CD14-positive monocyte (primary cell): Measurements from ENCODE around the gene AQP12B. TPM values are rescaled to one million over a fixed set of nuclear protein-coding genes. Genes with fewer than 3 reads are reported as not detected.

Experiments
- DNase-seq, 3 donors: peaks; one replicate each; pipeline ENCODE4 v3.0.0-alpha.2; 2011 to 2022
- H2AFZ ChIP-seq: 2 replicates; pipeline ENCODE4 v1.6.0; 2012; ENCODE audit warnings: mild to moderate bottlenecking, low read depth, low read length, inconsistent platforms; ENCODE audit not compliant: insufficient read depth, poor library complexity, severe bottlenecking
- H3K27ac ChIP-seq, 2 donors: 1 replicate in 1 of 2; 2 replicates in 1 of 2; pipeline ENCODE4 v1.5.1; 2012 to 2013; ENCODE audit warnings: low read length in 2 of 2, control low read depth in 1 of 2, inconsistent platforms in 1 of 2, low read depth in 1 of 2, mild to moderate bottlenecking in 1 of 2
- H3K27me3 ChIP-seq, 2 donors: one replicate each; pipeline versions ENCODE4 v1.6.0 to v1.6.1; 2011 to 2013; ENCODE audit warnings: low read length in 2 of 2; ENCODE audit not compliant: control insufficient read depth in 2 of 2, insufficient read depth in 2 of 2
- H3K36me3 ChIP-seq, 2 donors: replicated peaks in 1 of 2; 1 replicate in 1 of 2; 2 replicates in 1 of 2; pipeline versions ENCODE4 v1.5.1 to v1.6.1; 2012 to 2013; ENCODE audit warnings: low read length in 2 of 2, control low read depth in 1 of 2, inconsistent platforms in 1 of 2, mild to moderate bottlenecking in 1 of 2; ENCODE audit not compliant: insufficient read depth in 2 of 2, control insufficient read depth in 1 of 2
- H3K4me1 ChIP-seq, 2 donors: 1 replicate in 1 of 2; 2 replicates in 1 of 2; pipeline versions ENCODE4 v1.5.1 to v1.6.1; 2012 to 2013; ENCODE audit warnings: low read length in 2 of 2, control low read depth in 1 of 2, inconsistent platforms in 1 of 2, mild to moderate bottlenecking in 1 of 2, moderate library complexity in 1 of 2; ENCODE audit not compliant: insufficient read depth in 2 of 2, control insufficient read depth in 1 of 2
- H3K4me2 ChIP-seq: replicated peaks from 2 replicates; pipeline ENCODE3; 2012; ENCODE audit warnings: low read length, moderate library complexity, mild to moderate bottlenecking; ENCODE audit not compliant: poor library complexity, severe bottlenecking; ENCODE audit errors: extremely low read depth
- H3K4me3 ChIP-seq, 3 experiments: fragments of 200-600 bp in 1 of 3; sonication (generic) in 1 of 3; replicated peaks in 1 of 3; 1 replicate in 2 of 3; 2 replicates in 1 of 3; pipeline ENCODE4 v1.5.1; 2011 to 2013; ENCODE audit warnings: low read length in 3 of 3, mild to moderate bottlenecking in 3 of 3, control low read depth in 2 of 3, low read depth in 2 of 3, inconsistent platforms in 1 of 3, moderate library complexity in 1 of 3
- H3K79me2 ChIP-seq: 2 replicates; pipeline ENCODE4 v1.6.0; 2012; ENCODE audit warnings: mild to moderate bottlenecking, control low read depth, inconsistent platforms, low read length, moderate library complexity; ENCODE audit not compliant: insufficient read depth
- H3K9ac ChIP-seq: 2 replicates; pipeline ENCODE4 v1.6.0; 2017; ENCODE audit warnings: low read length, mild to moderate bottlenecking; ENCODE audit not compliant: insufficient read depth, poor library complexity, severe bottlenecking
- H3K9me3 ChIP-seq, 2 donors: replicated peaks in 1 of 2; 1 replicate in 1 of 2; 2 replicates in 1 of 2; pipeline versions ENCODE4 v1.5.1 to v1.6.1; 2012 to 2013; ENCODE audit warnings: low read length in 2 of 2, control low read depth in 1 of 2; ENCODE audit not compliant: control insufficient read depth in 1 of 2, insufficient read depth in 1 of 2
- H4K20me1 ChIP-seq: 2 replicates; pipeline ENCODE4 v1.6.0; 2012; ENCODE audit warnings: mild to moderate bottlenecking, low read length, control low read depth, moderate library complexity; ENCODE audit not compliant: insufficient read depth
- H3K27ac Mint-ChIP-seq, 7 donors: one replicate each; pipeline ENCODE4 v1.8.0; 2020; ENCODE audit warnings: mild to moderate bottlenecking in 7 of 7, mixed read lengths in 7 of 7, moderate library complexity in 6 of 7, inconsistent platforms in 2 of 7
- H3K27me3 Mint-ChIP-seq, 3 donors: one replicate each; pipeline ENCODE4 v1.8.0; 2021 to 2022; ENCODE audit warnings: low read depth in 3 of 3, mild to moderate bottlenecking in 3 of 3, mixed read lengths in 3 of 3, moderate library complexity in 3 of 3, inconsistent platforms in 1 of 3
- H3K36me3 Mint-ChIP-seq, 2 donors: one replicate each; pipeline ENCODE4 v1.8.0; 2020; ENCODE audit warnings: mixed read lengths in 2 of 2, inconsistent platforms in 1 of 2, mild to moderate bottlenecking in 1 of 2
- H3K4me1 Mint-ChIP-seq: one replicate; pipeline ENCODE4 v1.8.0; 2020; ENCODE audit warnings: mild to moderate bottlenecking, mixed read lengths
- H3K4me3 Mint-ChIP-seq, 2 donors: one replicate each; pipeline ENCODE4 v1.8.0; 2020; ENCODE audit warnings: mild to moderate bottlenecking in 2 of 2, mixed read lengths in 2 of 2, moderate library complexity in 1 of 2
- H3K9me3 Mint-ChIP-seq, 7 donors: one replicate each; pipeline ENCODE4 v1.8.0; 2020 to 2022; ENCODE audit warnings: mixed read lengths in 7 of 7, mild to moderate bottlenecking in 6 of 7, moderate library complexity in 6 of 7, inconsistent platforms in 2 of 7
- CTCF ChIP-seq: fragments of 200-600 bp; IDR thresholded peaks from one replicate; pipeline ENCODE4 v1.8.0; 2022; ENCODE audit warnings: antibody characterized with exemption, mild to moderate bottlenecking
- WGBS: methylation state at CpG from one replicate; pipeline ENCODE4 v1.1.5; 2013; ENCODE audit warnings: missing lambda C conversion rate; ENCODE audit not compliant: insufficient coverage; 5-methylcytosine and 5-hydroxymethylcytosine counted together
- intact Hi-C, 2 donors: fragments of 100-400 bp; cut with micrococcal nuclease; formaldehyde crosslinking; loops; one replicate each; pipeline versions ENCODE4 v1.15.0 to v1.15.1; 2023
- polyA plus RNA-seq, 3 donors: library from polyadenylated mRNA; depleted of rRNA in 1 of 3; unstranded in 2 of 3; stranded (reverse) in 1 of 3; fragments of 300-500 nt in 2 of 3; fragments of >200 nt in 1 of 3; fragmentation: Illumina TruSeq in 2 of 3; gene quantifications; 1 replicate in 2 of 3; 2 replicates in 1 of 3; pipeline ENCODE4 v1.2.3, GENCODE V29; 2012 to 2021

Gene AQP12B
- polyA plus RNA-seq, 3 donors: not detected

GRCh38 chr2:240722376-240722775 is 39.7 kb upstream of the AQP12B start:
- no peaks in the 10 kb centered on the region for H3K36me3 Mint-ChIP-seq
- H3K9me3 Mint-ChIP-seq: peaks cover 0 to 2% (median 0%) of the 10 kb centered on the region in 7 donors
- no peak overlapping the region for H3K27ac ChIP-seq
- H3K9ac ChIP-seq: no peak overlapping the region
- H2AFZ ChIP-seq: no peak overlapping the region
- no peak overlapping the region for H3K4me3 Mint-ChIP-seq
- no peaks in the 10 kb centered on the region for H3K36me3 ChIP-seq
- 96% methylated on average over 16 of the region's 16 CpGs for WGBS
- no peaks in the 10 kb centered on the region for H3K4me1 ChIP-seq
- H4K20me1 ChIP-seq: no peaks in the 10 kb centered on the region
- intact Hi-C loops: no loop called here
- no peak overlapping the region for H3K27ac Mint-ChIP-seq
- H3K27me3 Mint-ChIP-seq: peaks cover 0 to 3% (median 0%) of the 10 kb centered on the region in 3 donors
- no peaks in the 10 kb centered on the region for H3K9me3 ChIP-seq
- no peak for TF ChIP-seq CTCF
- DNase-seq: no peak
- no peaks in the 10 kb centered on the region for H3K79me2 ChIP-seq
- no peaks in the 10 kb centered on the region for H3K27me3 ChIP-seq
- H3K4me3 ChIP-seq: no peak overlapping the region
- no peaks in the 10 kb centered on the region for H3K4me1 Mint-ChIP-seq
- H3K4me2 ChIP-seq: no peak overlapping the region

- H3K27ac Mint-ChIP-seq: no peak overlapping the region
- WGBS: 95% methylated on average over 19 of the region's 20 CpGs
- no peak overlapping the region for H3K4me3 Mint-ChIP-seq
Measured at GRCh38 chr2:240721596-240722180, 39.0 kb upstream of the AQP12B start.

More at GRCh38 chr2:240721596-240722180, 39.0 kb upstream of the AQP12B start:
- Histone ChIP-seq H3K27me3 (no peaks in the 10 kb centered on the region), H3K79me2 (no peaks in the 10 kb centered on the region), H3K9ac (no peak overlapping the region), H3K27ac (no peak overlapping the region), H3K36me3 (no peaks in the 10 kb centered on the region), H3K9me3 (no peaks in the 10 kb centered on the region), H3K4me1 (no peaks in the 10 kb centered on the region), H3K4me2 (no peak overlapping the region), H3K4me3 (no peak overlapping the region), H4K20me1 (no peaks in the 10 kb centered on the region), H2AFZ (no peak overlapping the region)
- intact Hi-C loops: no loop called here
- no peak for TF ChIP-seq CTCF
- peaks cover 0 to 3% (median 0%) of the 10 kb centered on the region in 3 donors for H3K27me3 Mint-ChIP-seq
- H3K4me1 Mint-ChIP-seq: no peaks in the 10 kb centered on the region
- DNase-seq: no peak
- H3K36me3 Mint-ChIP-seq: no peaks in the 10 kb centered on the region
- peaks cover 0 to 2% (median 0%) of the 10 kb centered on the region in 7 donors for H3K9me3 Mint-ChIP-seq
